GM10248 (cell line): ENCODE data around the gene ATP8A1.

Experiments
- CTCF ChIA-PET: fragments of 300-600 bp; sonication (Branson Sonifier 250); formaldehyde crosslinking; extraction: SDS; loops from one replicate; lab custom pipeline; 2021; ENCODE audit warnings: antibody characterized with exemption; lab: Yijun Ruan, JAX
- POLR2A ChIA-PET: fragments of 350-650 bp; sonication (Branson Sonifier 250); formaldehyde crosslinking; extraction: SDS; loops from one replicate; lab custom pipeline; 2020; ENCODE audit warnings: antibody characterized with exemption; lab: Yijun Ruan, JAX
- DNase-seq: peaks from one replicate; pipeline ENCODE4 v3.0.0; 2012; ENCODE audit errors: extremely low spot score
- TF ChIP-seq, protein P1 (sequence below): IDR thresholded peaks from 2 replicates; pipeline ENCODE4 v1.5.1; 2012; ENCODE audit warnings: mild to moderate bottlenecking, low read depth; ENCODE audit errors: extremely low read depth, missing control alignments, control extremely low read depth

Gene ATP8A1

DNA sequence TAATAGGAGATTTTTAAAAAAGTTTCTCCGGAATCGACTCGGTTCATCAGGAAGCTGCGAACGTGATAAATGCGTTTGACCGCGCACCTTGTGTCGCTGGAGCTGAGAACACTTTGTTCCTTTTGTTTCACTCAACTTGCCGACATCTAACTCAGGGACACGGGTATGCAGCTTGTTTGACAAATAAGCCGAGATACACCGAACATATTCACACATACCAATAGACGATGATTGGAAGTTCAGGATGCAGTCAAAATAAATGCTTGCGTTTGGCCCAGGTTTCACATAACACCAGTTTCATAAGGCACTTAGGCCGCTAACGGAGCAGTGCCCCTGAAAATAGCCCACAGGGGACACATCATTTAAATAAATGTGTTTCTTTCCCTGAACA, 260.5 kb downstream of the ATP8A1 start:
- TF ChIP-seq, protein P1, sequence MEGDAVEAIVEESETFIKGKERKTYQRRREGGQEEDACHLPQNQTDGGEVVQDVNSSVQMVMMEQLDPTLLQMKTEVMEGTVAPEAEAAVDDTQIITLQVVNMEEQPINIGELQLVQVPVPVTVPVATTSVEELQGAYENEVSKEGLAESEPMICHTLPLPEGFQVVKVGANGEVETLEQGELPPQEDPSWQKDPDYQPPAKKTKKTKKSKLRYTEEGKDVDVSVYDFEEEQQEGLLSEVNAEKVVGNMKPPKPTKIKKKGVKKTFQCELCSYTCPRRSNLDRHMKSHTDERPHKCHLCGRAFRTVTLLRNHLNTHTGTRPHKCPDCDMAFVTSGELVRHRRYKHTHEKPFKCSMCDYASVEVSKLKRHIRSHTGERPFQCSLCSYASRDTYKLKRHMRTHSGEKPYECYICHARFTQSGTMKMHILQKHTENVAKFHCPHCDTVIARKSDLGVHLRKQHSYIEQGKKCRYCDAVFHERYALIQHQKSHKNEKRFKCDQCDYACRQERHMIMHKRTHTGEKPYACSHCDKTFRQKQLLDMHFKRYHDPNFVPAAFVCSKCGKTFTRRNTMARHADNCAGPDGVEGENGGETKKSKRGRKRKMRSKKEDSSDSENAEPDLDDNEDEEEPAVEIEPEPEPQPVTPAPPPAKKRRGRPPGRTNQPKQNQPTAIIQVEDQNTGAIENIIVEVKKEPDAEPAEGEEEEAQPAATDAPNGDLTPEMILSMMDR, result no peak
- DNase-seq, result no peak
- POLR2A ChIA-PET, result no interaction called here
- CTCF ChIA-PET, result interaction anchor here (1.0 to 1.6 kb wide), 8 partner anchors 10 to 123 kb away, joined by 3 to 6 read pairs (median 4); no protein-coding TSS in a partner anchor

DNA sequence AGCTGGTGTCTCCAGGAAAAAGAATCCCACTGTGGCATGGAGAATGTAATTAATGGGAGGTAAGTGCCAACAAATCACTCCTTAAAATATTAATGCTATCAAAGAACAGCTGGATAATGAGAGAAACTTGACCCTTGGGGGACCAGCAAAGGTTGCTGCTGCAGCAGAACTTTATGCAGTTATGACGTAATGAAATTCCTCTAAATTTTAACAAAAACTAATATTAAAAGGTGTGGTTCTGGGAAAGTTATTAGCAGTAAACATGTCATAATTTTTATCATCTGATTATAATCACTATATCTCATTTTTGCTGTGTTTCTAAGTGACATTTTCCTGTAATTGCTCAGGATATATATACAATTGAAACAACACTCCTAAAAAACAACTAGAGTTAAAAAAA, 261.3 kb downstream of the ATP8A1 start:
- no peak for DNase-seq
- TF ChIP-seq, protein P1, result no peak
- POLR2A ChIA-PET, result no interaction called here
- CTCF ChIA-PET, result interaction anchor here (1.2 to 1.6 kb wide), 5 partner anchors 9 to 114 kb away, joined by 3 to 6 read pairs (median 4); no protein-coding TSS in a partner anchor

DNA sequence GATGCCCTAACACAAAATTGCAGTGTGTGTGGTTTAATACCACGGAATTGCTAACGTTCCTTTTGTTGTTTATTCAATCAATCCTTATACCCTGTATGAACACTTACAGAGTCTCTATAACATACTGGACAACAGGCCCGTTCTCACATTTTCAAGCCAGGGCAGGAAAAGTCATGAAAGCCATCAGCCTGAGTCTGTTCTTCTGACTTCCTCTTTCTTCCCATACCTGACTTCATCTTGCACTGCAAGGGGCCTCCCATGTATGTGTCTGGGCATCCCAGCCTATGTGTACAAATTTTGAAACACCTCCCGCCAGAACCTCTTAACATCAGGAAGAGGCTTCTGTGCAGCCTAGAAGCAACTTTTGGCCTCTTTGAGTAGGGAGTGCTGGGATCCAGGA, 264.5 kb downstream of the ATP8A1 start:
- TF ChIP-seq, protein P1, result no peak
- ChIA-PET CTCF (no interaction called here), POLR2A (no interaction called here)
- no peak for DNase-seq

DNA sequence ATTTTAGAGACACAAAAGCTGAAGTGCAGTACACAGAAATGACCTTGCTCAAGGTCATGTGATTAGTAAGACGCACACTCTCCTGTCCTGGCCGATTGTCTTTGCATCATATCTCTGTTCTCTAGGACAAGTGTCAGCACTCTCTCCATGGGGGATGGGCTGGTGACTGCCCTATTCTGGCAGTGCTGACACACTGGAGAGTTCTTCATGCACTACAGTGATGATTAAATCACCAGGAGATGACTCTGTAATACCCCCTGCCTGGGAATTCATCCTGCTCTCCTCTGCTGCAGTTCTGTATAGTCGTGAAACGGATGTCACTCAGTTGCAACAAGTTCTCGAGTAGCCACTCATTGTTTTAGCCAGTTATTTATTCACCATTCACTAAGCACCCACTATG, 264.9 kb downstream of the ATP8A1 start:
- TF ChIP-seq, protein P1, result no peak
- no peak for DNase-seq
- ChIA-PET CTCF (interaction anchor here (2.8 to 3.9 kb wide), 2 partner anchors 9 to 20 kb away, joined by 11 to 14 read pairs; no protein-coding TSS in a partner anchor), POLR2A (no interaction called here)

DNA sequence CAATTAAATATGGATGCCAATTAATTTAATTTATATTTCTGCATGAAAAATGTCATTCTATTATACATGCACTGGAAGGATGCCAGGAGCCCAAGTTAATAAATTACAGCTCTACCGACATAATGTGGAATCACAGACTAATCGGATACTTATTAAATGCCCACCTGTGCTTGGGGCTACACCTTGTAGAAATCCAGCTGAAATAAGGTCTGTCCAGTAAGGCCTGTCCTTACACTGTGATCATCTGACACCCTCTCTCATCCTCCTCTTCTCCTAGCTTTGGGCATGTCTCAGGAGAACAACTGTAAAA, 265.6 kb downstream of the ATP8A1 start:
- CTCF ChIA-PET, result interaction anchor here (1.0 to 3.9 kb wide), 3 partner anchors 9 to 110 kb away, joined by 3 to 14 read pairs (median 11); no protein-coding TSS in a partner anchor
- POLR2A ChIA-PET, result no interaction called here

DNA sequence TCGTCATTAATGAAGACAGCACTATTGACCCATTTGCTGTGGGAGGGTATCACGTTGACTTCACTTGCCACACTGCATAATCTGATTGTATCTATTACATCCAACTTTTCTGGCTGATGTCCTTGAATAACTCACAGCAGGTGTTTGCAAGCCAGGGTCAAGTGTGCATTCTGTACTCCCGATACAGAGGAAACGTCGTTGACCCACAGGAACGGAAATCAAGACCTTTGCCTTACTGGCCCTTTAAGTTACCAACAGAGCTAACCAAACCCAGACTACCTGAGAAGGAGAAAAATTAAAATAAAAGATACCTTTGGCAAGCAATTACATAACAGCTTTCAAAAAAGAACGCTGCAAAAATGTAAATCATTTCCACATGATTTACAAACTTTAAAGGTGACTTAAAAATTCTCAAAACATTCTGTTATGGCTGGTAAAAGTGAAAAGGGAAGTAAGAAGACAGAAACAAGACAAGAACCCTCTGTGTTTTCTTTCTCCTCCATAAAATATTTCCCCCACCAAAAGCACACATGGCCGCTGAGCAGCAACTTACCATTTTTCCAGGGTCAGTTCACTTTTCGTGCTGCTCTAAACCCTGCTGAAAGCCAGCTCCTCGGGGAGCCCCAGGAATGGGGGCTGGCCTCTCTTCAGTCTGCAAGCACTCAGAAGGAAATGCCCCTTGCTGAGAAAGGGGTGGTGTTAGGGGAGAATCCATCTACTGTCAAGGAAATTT, 266.1 kb downstream of the ATP8A1 start:
- POLR2A ChIA-PET, result no interaction called here
- TF ChIP-seq, protein P1, result no peak
- CTCF ChIA-PET, result interaction anchor here (1.0 to 3.9 kb wide), 3 partner anchors 10 to 109 kb away, joined by 3 to 14 read pairs (median 11); no protein-coding TSS in a partner anchor
- DNase-seq, result no peak

More for the DNA sequence above, 265.6 kb downstream of the ATP8A1 start:
- TF ChIP-seq, protein P1, result no peak
- no peak for DNase-seq
